TTC549 (cell line): ENCODE measurements around the gene ABI1.

Source experiments
- FAIRE-seq: peaks from 2 replicates; lab custom pipeline; 2012; peaks lifted over from hg19 to GRCh38; lab: Jason Lieb, UNC

ABI1 gene

GRCh38 chr10:26765549-26765948 lies 95.2 kb downstream of the ABI1 start:
- no peak for FAIRE-seq

- FAIRE-seq = no peak
Measured at GRCh38 chr10:26759008-26759407, 101.8 kb downstream of the ABI1 start.

GRCh38 chr10:26755443-26755903 lies 105.3 kb downstream of the ABI1 start:
- FAIRE-seq = no peak

DNA sequence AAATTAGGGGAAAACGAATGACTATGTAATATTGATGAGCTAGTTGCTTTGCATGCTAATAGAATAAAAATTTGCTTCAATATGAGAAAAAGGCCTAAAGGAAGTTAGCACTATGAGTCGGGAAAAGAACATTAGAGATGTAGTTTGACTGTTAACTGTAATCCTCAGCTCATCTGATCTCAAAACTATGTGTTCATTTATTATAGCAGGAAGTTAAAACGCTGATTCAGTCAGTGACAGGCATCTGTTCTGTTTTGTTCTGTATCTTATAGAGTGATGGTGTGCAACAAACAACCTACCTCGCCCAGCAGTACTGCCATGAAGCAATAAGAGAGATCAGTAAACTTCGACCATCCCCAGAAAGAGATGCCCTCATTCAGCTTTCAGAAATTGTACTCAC lies 114.7 kb downstream of the ABI1 start:
- no peak for FAIRE-seq

DNA sequence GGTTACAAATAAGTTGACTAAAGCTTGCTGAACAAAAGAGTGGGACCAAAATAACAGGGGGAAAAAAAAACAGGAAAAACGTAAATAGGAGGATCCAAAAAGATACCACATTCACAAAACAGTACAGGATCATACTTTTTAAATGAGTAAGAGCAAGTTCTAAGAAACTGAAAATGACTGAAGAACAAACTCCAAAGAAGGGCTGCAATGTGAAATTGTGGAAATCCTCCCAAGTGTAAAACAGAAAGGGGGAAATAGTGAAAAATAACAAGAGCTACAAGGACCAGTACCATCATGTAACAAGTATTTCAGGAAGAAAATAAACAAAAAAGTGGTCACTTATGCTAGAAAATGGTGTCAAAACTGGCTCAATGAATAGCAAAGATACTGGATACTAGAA lies 116.9 kb downstream of the ABI1 start:
- no peak for FAIRE-seq

DNA sequence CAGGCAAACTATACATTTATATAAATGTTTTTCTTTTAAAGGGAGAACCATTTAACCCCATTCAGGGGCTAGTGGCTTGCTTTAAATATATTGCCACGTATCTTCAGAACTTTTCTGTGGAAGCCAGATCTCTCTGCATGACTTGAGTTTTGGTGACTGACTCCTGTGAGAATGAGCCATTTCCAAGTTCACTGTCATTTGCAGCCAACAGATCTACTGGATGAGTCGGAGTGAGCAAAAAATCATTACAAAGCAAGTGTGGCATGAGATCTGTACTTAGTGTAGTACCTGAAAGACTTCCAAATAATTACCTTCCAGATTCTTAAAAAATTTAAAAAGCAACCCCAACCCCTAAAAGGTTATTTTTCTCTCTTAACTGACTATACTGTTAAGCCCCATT lies 117.7 kb downstream of the ABI1 start:
- FAIRE-seq = no peak

GRCh38 chr10:26741368-26741767 lies 119.4 kb downstream of the ABI1 start:
- FAIRE-seq = no peak

GRCh38 chr10:26739071-26739631 lies 121.6 kb downstream of the ABI1 start:
- FAIRE-seq = no peak

- no peak for FAIRE-seq
Measured at GRCh38 chr10:26738301-26738911, 122.4 kb downstream of the ABI1 start.

- FAIRE-seq = no peak
Measured at GRCh38 chr10:26737730-26738129, 123.0 kb downstream of the ABI1 start.

DNA sequence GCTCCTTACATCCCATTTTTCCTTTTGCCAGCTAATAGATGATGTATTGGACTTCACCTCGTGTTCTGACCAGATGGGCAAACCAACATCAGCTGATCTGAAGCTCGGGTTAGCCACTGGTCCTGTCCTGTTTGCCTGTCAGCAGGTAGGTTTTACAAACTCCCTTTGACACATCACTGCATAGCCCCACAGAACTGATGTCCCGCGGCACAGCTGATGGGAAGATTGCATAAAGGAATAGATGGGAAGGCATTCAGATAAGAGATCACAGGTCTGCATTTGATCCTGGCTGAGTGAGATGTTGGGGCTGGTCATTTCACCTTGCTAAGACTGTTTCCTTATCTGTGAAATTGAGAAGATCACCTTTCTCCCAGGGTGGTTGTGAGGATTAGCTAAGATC lies 125.3 kb downstream of the ABI1 start:
- no peak for FAIRE-seq

- FAIRE-seq = no peak
Measured at GRCh38 chr10:26733750-26734568, 126.8 kb downstream of the ABI1 start.

DNA sequence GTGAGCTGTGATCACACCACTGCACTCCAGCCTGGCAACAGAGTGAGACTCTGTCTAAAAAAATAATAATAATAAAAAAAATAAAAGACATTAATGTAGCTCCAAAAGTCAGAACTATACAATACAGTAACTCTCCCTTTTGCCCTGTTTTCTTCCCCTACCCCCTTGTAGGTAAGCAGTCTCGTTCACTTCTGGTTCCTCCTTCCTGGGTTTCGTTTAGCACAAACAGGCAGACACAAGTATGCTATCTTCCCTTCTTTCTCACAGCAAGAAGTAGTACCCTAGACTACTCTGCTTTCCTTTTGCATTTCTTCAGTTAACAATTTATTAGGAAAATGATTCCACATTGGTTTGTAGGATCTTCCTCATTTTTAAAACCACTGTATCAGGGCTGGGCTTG lies 130.2 kb downstream of the ABI1 start:
- no peak for FAIRE-seq

GRCh38 chr10:26729395-26729794 lies 131.4 kb downstream of the ABI1 start:
- FAIRE-seq = no peak

GRCh38 chr10:26728957-26729356 lies 131.8 kb downstream of the ABI1 start:
- FAIRE-seq = no peak

- no peak for FAIRE-seq
Measured at GRCh38 chr10:26727005-26727404, 133.8 kb downstream of the ABI1 start.

DNA sequence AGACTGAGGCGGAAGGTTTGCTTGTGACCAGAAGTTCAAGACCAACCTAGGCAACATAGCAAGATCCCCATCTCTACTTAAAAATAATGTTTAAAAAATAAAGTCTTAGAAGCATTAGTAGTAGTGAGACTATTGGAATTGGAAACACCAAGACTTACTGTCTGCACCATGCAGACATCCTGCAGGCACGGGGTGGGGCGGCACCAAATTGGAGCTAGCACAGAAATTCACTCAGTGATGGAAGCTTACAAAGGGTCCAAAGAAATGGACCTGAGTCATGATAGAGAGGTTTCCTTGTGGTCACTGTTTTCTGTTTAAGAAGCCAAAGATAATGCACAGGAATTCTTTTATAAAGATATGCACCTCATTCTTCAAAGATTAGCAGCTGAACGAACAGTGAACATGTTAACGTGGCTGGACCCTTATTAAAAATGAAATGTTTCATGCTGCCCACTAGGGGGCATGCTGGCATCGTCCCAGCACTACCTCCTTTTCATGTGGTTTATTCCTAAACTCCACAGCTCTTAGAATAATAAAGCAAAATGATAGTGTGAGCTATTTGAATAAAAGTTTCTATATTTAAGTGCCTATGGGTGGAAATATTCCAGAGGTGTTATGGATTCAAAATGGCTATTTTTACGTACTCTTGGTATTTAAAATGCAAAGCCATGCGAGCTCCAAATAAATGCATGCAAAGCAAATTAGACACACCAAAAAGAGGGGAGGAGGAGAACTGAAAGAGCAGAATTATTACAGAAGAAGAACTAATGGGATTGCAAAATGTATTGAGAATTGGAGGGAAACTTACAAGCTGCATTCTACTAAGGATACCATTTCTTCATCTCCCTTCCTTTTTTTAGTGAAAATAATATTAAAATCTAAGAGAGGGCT lies 134.7 kb downstream of the ABI1 start:
- peak; percentile 81 for FAIRE-seq

DNA sequence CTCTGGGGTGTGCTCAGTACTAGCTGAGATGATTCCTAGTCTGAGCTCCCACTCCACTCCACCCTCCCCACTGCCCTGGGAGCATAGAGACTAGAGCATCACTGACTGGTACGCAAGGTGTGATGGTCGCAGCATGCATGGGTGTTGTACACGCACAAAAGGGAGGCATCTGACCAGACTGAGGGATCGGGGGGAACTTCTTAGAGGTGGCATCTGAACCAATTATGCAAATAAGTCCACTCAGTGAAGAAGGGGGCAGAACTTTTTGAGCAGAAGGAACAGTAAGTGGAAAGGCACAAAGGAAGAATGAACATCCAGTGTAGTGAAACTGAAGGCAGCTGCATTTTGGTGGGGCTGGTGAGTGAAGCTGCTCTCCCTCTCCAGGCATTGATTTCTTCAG lies 137.7 kb downstream of the ABI1 start:
- no peak for FAIRE-seq

- no peak for FAIRE-seq
Measured at GRCh38 chr10:26721561-26721960, 139.2 kb downstream of the ABI1 start.

GRCh38 chr10:26717476-26717875 lies 143.3 kb downstream of the ABI1 start:
- no peak for FAIRE-seq

- no peak for FAIRE-seq
Measured at GRCh38 chr10:26715137-26715487, 145.6 kb downstream of the ABI1 start.

DNA sequence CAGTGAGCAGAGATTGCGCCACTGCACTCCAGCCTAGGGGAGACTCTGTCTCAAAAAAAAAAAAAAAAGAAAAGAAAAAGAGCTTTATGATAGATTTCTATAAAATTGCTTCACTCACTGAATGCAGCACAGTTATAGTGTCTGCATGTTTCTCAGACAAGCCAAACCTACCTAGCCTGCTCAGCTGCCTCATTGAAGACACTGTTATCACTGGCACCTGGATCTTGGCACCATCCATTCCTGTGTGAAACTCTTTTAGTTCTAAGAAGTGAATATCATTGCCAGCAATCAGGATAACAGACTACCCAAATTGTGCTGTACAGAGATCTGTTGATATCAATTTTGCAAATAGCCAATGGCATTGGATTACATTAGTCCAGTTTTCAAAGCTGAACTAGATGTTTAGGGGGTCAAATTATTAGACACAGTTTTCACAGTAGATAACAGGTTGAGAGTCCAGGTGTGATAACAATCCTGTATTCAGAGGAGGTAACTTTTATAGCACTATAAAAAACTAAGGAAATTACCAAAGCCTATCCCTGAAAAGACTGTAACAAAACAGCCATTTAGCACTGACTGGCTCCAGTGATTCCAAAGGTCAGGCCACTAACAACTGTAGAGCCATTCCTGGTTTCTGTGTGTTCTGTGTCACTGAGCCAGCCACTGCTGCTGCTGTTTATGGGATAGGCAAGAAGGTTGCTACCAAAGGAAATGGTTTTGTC lies 146.2 kb downstream of the ABI1 start:
- no peak for FAIRE-seq
